HG02678 (cell line): ENCODE data around the gene EPHA6.
"Not testable (repeated sequence)": the region's sequence is repeated elsewhere in the genome, so short reads cannot be mapped to it uniquely, and the experiment has no call there.

Source experiments
- ATAC-seq: cut with Tn5 transposase; IDR thresholded peaks from one replicate; pipeline ENCODE4 v1.9.1; 2021; ENCODE audit warnings: mild to moderate bottlenecking, moderate library complexity; ENCODE audit not compliant: unreplicated experiment

The EPHA6 gene

GRCh38 chr3:96900566-96900965 is 86.2 kb downstream of the EPHA6 start:
- no peak for ATAC-seq

GRCh38 chr3:96915445-96915844 is 101.1 kb downstream of the EPHA6 start:
- no peak for ATAC-seq

- ATAC-seq: no peak
These were observed 116.9 kb downstream of the EPHA6 start for GRCh38 chr3:96931119-96931862.

- not testable (repeated sequence) for ATAC-seq
These were observed 127.7 kb downstream of the EPHA6 start for GRCh38 chr3:96942131-96942530.

DNA sequence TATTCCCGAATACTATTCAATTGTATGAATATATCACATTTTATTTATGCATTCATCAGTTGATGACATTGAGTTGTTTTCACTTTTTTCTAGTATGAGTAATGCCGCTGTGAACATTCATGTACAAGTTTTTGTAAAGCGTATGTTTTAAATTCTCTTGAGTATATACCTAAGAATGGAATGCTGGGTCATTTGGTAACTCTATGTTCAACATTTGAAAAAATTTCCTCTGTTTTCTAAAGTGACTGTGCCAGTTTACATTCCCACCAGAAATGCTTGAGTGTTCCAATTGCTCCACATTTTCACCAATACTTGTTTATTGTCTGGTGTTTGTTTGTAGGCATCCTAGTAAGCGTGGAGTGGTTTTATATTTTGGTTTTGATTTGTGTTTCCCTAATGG is 144.5 kb downstream of the EPHA6 start:
- no peak for ATAC-seq

DNA sequence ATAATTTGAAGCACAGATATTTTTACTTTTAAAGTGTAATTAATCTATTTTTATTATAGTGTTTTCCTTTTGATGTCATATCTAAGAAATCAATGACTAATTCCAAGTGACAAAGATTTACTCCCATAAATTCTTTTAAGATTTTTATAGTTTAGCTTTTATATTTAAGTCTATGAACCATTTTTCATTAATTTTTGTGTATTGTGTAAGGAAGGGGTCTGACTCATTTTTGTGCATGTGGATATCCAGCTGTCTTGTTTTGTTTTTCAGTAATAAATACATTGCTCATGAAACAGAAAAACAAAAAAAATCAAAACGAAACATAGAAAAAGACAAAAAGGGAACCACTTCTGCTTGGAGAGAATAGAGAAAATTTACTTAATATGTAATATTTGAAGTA is 145.1 kb downstream of the EPHA6 start:
- ATAC-seq: no peak

DNA sequence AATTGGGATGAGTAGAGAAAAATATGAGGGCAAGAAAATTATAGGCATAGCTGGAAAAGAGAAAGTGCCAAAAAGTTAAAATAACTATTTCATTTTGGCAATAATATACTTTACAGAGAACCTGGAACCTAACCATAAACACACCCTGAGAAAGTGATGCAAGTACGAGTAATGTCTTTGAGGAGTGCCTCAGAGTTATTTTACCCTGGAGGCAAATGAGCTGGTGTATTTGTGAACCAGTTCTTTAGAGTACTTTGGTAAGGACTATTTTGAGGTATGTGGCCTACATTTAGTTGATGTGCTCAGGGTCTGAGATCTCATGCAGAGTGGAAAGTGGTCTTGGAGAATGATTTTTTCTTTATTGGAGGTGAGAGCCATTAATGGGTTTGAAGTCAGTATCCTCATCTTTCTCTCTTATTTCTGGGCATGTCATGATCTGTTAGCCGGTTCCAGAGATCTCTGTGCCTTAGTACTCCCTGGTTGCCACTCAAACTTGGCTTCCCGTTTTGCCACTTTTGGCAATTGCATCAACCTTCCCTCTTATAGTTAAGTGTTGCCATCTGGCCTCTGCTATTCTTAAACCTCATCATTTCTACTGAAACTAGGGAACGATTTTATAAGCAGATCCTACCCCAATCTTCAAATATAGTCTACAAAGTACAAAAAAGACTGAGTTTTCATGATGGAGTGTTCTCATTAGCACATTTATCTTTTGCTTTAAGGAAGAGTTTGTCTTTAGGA is 145.7 kb downstream of the EPHA6 start:
- ATAC-seq: no peak

- no peak for ATAC-seq
These were observed 146.4 kb downstream of the EPHA6 start for GRCh38 chr3:96960661-96961330.

DNA sequence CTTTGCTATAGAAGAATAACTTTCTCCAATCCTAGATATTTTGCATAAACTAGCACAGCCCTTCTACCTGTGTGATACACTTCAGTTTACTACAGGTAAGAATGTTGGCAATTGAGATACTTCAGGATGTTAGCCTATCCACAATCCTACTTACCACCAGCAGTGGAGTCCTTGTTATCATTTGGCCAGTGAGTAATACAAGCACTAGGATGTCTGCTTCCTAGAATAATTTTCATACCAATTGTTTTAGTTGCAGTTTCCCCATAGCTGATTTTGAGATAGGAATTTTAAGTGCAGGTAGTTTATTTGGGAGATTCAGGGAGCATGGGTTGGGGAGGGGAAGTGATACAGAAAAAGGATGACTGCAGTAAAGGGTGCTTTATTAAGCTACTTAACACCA is 147.2 kb downstream of the EPHA6 start:
- no peak for ATAC-seq

GRCh38 chr3:96966181-96966929 is 152.0 kb downstream of the EPHA6 start:
- ATAC-seq: no peak

GRCh38 chr3:96970211-96970610 is 155.8 kb downstream of the EPHA6 start:
- ATAC-seq: no peak

DNA sequence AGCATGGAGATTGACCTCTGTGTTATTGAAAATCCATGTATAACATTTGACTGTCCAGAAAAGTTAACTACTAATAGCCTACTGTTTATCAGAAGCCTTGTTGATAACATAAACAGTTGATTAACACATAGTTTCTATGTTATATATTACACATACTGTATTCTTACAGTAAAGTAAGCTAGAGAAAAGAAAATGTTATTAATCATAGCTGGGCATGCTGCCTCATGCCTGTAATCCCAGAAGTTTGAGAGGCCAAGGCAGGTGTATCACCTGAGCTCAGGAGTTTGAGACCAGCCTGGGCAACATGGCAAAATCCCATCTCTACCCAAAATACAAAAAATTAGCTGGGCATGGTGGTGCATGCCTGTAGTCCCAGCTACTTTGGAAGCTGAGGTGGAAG is 163.3 kb downstream of the EPHA6 start:
- no peak for ATAC-seq

DNA sequence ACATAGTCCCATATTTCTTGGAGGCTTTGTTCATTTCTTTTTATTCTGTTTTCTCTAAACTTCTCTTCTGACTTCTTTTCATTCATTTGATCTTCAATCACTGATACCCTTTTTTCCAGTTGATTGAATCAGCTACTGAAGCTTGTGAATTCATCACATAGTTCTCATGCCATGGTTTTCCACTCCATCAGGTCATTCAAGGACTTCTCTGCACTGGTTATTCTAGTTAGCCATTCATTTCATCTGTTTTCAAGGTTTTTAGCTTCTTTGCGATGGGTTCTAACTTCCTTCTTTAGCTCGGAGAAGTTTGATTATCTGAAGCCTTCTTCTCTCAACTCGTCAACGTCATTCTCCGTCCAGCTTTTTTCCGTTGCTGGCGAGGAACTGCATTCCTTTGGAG is 169.3 kb downstream of the EPHA6 start:
- ATAC-seq: not testable (repeated sequence)

- no peak for ATAC-seq
These were observed 171.8 kb downstream of the EPHA6 start for GRCh38 chr3:96986241-96986640.

DNA sequence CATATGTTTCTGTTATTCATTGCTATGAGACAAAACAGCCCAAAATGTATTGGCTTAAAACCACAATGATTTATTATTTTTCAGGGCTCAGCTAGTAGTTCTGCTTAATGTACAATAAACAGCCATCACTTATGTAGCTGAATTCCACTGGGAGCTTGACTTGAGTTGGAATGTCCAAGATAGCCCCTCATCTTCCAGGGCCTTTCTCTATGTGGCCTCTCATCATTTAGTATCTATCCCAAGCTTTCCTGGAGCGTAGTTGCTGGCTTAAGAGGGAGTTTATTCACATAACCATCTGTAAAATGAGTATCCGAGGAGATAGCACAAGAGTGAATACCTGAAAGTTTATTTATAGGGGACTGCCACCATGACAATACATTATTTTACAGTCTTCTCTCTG is 176.8 kb downstream of the EPHA6 start:
- ATAC-seq: no peak

- no peak for ATAC-seq
These were observed 177.5 kb downstream of the EPHA6 start for GRCh38 chr3:96991800-96992365.

DNA sequence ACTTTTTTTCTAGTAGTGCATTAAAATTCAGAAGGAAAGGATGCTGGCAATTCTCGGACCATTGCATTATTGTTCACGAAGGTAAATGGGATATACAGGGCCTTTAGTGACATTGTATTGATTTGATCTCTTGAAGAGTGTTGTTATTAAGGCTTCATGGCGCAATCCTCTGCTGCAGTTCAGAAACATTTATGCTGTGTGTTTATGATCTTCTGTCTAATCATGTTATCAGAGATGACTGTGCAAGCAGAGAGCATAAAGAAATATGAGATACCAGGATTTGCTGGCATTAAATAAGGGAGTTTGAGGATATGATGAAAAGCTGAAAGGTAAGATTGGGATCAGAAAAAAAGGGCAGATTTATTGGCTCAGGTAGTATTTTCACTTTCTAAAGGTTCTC is 180.6 kb downstream of the EPHA6 start:
- ATAC-seq: no peak

GRCh38 chr3:96996009-96996408 is 181.6 kb downstream of the EPHA6 start:
- ATAC-seq: no peak

GRCh38 chr3:97001611-97002010 is 187.2 kb downstream of the EPHA6 start:
- ATAC-seq: no peak

- no peak for ATAC-seq
These were observed 195.1 kb downstream of the EPHA6 start for GRCh38 chr3:97009427-97010019.
